ENCODE measurements around the gene CAMKMT.

CAMKMT gene

DNA sequence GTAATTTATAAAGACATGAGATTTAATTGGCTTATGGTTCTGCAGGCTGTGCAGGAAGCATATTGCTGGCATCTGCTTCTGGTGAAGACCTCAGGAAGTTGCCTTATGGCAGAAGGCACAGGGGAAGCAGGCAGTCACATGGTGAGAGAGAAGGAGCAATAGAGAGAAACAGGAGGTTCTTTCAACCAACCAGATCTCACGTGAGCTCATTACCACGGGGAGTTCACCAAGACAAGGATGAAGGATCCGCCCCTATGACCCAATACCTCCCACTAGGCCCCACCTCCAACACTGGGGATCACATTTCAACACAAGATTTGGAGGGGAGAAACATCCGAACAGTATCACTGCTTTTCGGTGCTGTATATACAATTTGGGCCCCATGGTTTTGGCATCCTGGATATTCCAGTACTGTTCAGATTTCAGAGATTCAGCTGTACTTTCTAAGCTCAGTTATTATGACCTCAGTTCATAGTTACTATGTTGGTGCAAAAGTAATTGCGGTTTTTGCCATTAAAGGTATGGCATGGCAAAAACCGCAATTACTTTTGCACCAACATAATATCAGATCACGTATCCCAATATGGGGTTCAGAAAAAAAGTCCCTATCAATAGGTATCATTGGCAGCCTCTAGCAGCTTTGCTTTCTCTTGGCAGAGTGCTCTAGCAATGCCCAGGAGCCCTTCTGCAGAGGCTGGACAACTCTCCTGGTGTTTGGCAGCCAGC lies 390.2 kb downstream of the CAMKMT start:
- DNase-seq, result peak; percentile 34

GRCh38 chr2:44752761-44753160 lies 391.0 kb downstream of the CAMKMT start:
- peak; percentile 74 for DNase-seq

DNA sequence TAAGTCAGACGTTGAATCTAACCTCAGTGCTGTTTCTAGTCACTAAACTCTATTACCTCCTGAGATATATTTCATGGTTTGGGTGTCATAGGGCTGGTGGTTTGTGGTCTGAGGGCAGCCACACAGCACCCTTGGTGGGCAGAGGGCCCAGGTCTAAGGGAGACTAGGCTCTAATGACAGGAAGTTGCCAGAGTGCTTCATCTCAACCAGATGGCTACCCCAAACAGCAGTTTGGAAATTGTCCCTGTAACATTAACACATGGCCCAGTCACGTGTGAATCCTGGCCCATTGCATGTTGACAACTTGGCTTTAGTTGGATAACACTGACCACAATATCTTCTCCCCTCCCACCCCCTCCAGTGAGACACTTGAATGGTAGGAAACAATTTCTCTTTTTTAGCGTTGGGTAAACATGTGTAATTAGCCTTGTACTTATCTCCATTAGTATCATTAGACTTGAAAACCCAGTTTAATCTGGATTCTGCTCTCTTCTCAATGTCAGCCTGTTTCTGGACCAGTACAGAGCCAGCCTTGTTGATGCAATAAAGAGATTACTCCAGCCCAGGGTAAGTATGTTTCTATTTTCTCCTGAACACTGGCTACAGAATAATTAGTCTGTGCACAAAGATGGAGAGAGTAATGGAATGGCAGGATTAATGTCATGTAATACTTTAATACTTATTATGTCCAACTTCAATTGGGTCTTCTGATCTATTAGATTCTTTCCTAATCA lies 392.0 kb downstream of the CAMKMT start:
- DNase-seq, result peak; percentile 69

DNA sequence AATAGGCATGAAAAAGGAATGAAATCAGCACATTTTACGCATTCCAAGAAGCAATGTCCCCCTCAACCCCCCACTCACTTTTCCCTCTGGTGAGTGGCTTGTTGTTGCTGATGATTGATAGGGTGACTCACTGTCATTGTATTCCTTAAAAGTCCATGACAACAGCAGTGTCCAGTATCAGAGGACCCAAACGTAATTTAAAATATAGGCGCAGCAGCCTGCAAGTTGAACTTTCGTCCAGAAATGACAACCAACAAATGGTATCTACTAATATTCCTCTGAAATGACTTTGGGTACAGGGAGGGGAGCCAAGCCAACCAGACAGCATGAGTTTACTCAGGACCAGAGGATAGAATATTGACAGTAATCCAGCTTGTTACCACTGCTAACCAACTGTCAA lies 396.8 kb downstream of the CAMKMT start:
- DNase-seq, result no peak

DNA sequence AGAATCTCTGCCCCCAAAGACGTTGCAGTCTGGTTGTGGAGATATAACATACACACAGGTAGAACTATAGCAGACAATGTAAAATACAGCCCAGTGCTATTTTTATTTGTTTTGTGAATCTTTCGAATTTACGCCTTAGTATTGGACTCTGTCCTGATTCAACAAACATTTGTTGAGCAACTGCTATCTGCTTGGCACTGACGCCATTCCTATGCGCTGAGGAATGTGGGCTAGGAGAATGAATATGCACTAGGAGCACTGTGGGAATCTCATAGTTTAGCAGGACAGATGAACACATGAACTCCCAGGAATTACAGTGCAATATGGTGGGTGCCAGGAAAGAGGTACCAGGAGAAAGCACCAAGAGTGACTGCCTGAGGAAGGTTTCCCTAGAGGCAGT lies 398.1 kb downstream of the CAMKMT start:
- no peak for DNase-seq

GRCh38 chr2:44763275-44763782 lies 401.6 kb downstream of the CAMKMT start:
- no peak for DNase-seq

GRCh38 chr2:44766220-44766619 lies 404.5 kb downstream of the CAMKMT start:
- DNase-seq, result no peak

DNA sequence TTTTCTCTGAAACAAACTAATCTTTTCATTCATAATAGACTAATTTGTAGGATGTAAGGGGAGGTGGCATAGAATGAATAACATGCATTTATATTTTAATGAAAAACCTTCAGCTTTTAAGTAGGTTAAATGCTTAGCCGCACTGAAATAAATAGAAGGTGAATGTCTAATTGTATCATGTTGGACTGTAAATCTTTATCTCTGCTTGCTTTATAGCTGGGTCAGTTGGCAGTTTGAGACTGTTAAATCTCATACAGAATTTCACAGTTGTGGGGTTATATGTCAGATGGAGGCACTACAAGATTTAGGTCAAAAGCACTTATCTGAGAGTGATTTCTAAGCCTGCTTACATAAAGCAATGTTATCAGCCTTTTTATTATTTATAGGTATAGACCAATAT lies 405.0 kb downstream of the CAMKMT start:
- no peak for DNase-seq

DNA sequence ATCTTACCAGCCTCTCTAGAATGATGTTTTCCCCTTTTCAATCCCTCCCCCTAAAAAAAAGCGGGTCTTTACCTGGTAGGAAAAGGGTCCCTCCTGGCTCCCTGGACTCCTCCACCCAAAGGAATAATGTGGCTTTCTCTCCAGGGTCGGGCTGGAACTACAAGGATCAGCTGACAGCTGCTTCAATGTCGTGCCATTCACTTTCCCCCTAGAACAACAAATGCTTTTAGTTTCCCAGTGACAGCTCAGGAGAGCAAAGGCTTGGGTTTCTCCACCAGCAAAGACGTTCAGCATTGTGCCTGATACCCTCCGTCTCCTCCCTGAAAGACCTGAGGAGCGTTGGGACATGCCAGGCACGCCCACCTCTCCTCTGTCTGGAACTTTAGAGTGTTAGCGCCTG lies 405.9 kb downstream of the CAMKMT start:
- DNase-seq, result no peak

DNA sequence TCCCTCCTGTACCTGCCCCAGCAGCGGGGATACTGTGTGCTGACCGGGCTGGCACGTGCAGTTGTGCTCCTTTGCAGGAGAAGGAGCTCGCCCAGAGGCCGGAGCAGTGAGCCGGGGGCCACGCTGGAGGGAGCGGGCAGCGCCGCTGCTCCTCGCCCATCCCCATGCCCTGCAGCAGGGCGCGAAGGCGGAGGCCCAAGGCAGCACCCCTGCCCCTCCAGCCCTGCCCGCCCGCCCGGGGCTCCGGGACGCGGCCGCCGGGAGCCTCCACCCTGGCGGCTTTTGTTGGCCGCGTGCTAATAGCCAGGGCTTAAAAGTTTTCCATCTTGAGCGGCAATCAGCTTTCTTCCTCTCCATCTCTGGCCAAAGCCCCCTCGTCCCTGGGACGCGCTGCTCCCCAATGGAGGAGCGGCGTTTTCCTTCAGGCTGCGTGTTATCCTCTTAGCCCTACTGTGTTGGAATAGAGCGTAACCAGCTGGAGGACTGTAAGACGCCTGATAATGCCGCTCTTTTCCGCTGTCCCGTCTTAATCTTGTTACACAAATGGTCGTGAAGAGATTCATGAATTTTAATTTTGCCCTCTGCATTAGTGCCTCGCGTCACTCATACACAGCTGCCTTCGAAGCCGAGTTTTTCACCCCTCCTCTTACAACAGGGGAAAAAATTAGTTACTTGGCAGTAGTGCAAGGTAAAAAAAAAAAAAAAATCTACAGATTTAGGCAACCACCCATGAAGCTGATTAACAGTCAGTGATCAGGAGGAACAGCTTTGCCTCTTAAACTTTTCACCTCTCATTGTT lies 406.9 kb downstream of the CAMKMT start:
- DNase-seq, result peak; percentile 6

GRCh38 chr2:44769349-44770011 lies 407.7 kb downstream of the CAMKMT start:
- DNase-seq, result peak; percentile 30

- DNase-seq, result no peak
Measured at GRCh38 chr2:44770221-44771195, 408.8 kb downstream of the CAMKMT start.

DNA sequence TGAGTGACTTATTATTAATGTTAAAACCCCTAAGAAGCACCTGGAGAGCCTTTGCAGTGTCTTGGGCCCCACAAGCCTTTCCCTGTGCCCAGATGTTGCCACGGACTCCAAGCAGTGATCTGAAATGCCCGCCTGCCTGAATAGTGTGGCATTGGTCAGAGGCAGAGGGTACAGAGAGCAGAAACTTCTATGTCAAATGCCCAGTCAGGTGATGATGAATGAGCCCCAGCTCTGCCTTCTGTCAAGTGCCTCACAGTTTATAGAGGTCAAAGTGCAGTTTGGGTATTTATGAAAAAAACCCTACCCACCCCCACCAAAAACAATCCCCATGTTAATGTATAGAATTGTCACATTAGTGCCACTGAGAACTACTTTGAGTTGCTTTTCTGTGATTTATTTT lies 409.8 kb downstream of the CAMKMT start:
- DNase-seq, result no peak

DNA sequence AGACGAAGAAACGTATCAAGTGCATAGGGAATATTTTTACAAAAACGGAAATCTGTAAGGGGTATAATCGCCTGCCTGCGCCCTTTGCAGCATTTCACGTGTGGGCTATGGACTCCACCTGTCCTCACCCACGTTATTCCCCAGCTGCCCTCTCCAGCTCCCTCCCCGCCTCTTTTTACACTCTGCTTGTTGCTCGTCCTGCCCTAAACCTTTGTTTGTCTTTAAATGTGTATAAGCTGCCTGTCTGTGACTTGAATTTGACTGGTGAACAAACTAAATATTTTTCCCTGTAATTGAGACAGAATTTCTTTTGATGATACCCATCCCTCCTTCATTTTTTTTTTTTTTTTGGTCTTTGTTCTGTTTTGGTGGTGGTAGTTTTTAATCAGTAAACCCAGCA lies 410.4 kb downstream of the CAMKMT start:
- no peak for DNase-seq

DNA sequence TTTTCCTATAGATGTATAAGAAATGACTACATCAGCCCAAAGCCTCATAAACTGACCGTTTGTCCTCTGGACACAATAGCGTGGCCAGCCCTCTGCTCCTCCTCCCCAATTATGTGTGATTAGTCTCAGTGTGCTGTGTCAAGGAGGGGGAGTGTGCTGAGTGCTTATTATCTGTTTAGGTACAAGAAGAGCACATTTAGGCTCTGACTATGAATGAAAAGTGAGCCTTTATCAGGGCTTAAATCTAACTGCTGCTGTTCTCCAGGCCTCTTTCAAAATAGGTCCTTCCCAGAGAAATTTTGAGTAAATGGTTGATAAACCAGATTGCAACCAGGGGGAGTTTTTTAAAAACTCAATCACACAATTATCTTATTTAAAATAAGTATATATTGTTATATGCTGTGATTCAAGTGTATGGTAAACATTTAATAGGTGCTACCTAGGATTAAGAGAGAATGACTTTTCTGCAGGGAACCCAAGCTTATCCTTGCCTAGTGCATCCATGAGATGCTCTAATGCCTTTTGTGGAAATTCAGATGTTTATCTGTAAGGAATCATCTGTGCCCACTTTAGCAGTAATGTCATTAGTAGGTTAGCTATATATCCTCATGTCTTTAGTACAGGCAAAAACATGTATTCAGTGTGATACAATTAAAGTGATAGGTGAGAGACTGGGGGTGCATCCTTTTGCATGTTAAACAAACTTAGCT lies 411.1 kb downstream of the CAMKMT start:
- no peak for DNase-seq

DNA sequence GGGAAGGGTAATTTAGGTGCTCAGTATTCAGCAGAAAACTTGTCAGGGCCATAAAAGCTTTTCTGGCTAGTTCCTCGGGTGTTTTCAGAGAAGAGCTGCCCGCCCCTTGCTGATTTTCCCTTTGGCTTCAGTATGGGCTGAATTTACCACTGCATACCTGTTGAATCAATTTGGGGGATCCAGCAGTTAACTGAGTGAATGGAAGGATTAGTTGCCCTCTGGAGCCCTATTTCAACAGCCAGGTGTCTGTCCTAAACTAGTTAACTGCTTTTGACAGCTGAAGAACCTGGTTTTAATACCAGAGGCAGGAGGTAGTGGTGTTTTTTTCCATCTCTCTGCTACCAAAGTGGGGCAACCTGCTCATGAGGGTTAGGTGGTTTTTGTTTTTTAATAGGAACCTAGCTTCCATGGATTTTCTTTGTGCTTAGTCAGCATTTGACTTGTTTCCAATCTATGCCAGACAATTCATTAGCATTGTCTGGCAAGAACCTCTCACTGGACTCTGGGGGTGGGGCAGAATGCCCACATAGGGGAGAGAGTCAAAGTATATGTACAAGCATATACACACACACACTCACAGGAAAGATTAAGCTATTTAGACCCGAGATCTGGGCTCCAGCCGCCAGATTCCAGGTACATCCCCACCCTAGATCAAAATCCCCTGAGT lies 413.2 kb downstream of the CAMKMT start:
- DNase-seq, result no peak

GRCh38 chr2:44777036-44777435 lies 415.3 kb downstream of the CAMKMT start:
- DNase-seq, result no peak

- no peak for DNase-seq
Measured at GRCh38 chr2:44777537-44777936, 415.8 kb downstream of the CAMKMT start.

DNA sequence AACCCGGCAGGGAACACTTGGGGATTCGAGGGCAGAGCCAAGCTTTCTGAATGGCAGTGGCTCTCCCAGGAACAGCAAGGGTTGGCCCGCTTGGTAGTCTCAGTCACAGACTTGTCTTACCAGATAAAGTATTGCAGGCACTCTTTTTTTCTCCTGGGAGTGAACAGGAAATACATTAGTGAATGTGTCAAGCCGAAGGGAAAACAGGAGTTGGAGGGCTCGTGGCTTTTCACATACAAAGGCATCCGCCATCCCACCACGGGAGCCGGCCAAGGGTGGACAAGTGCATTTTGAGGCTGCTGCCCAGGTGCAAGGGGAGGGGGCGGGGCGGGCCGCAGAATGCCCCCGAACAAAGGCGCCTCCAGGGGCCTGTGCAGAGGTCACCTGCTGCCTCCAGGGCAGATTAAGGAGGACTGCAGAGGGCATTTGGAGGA lies 416.5 kb downstream of the CAMKMT start:
- no peak for DNase-seq
